A549 (cell line): Measurements from ENCODE around the gene TRMT61A. TPM values are rescaled to one million over a fixed set of nuclear protein-coding genes. Genes with fewer than 3 reads are reported as not detected.

Experiments used
- ATAC-seq, 2 experiments: fragments of 200-7000 bp in 1 of 2; fragments of >200 bp in 1 of 2; cut with Nextera tagmentation in 1 of 2; cut with Tn5 transposase in 1 of 2; 3 replicates each; pipeline versions ENCODE4 v1.8.0 to v1.9.1; 2018 to 2020; ENCODE audit warnings: mild to moderate bottlenecking in 1 of 2, moderate library complexity in 1 of 2
- CTCF ChIA-PET: fragments of 300-600 bp; sonication (Branson Sonifier 250); formaldehyde crosslinking; extraction: SDS; loops from one replicate; lab custom pipeline; 2021; ENCODE audit warnings: antibody characterized with exemption, inconsistent platforms; lab: Yijun Ruan, JAX
- POLR2A ChIA-PET: fragments of 350-600 bp; formaldehyde crosslinking; extraction: SDS; loops from one replicate; lab custom pipeline; 2021; ENCODE audit warnings: antibody characterized with exemption, inconsistent platforms; lab: Yijun Ruan, JAX
- DNase-seq, 2 experiments: peaks; one replicate each; pipeline versions ENCODE4 v3.0.0 to v3.0.0-alpha.2; 2011 to 2016; ENCODE audit warnings: low read depth in 1 of 2, low spot score in 1 of 2
- FAIRE-seq: peaks from 2 replicates; lab custom pipeline; 2011; peaks lifted over from hg19 to GRCh38; lab: Jason Lieb, UNC
- H3K27ac ChIP-seq, 2 experiments: fragments of >200 bp; sonication (Bioruptor Twin); formaldehyde crosslinking; 3 replicates each; pipeline ENCODE4 v1.5.1; 2016 to 2017
- H3K4me1 ChIP-seq: fragments of >200 bp; sonication (Bioruptor Twin); formaldehyde crosslinking; 3 replicates; pipeline ENCODE4 v1.6.1; 2016
- H3K4me2 ChIP-seq: fragments of >200 bp; sonication (Bioruptor Twin); formaldehyde crosslinking; 3 replicates; pipeline ENCODE4 v1.6.1; 2016
- H3K4me3 ChIP-seq: fragments of >200 bp; sonication (Bioruptor Twin); formaldehyde crosslinking; 3 replicates; pipeline ENCODE4 v1.5.1; 2016
- H3K9me3 ChIP-seq: fragments of >200 bp; sonication (Bioruptor Twin); formaldehyde crosslinking; 3 replicates; pipeline ENCODE4 v1.6.1; 2016
- JUNB ChIP-seq: fragments of >200 bp; sonication (Bioruptor Twin); formaldehyde crosslinking; IDR thresholded peaks from 2 replicates; pipeline ENCODE4 v1.6.1; 2016
- MYC ChIP-seq: IDR thresholded peaks from 2 replicates; pipeline ENCODE4 v1.6.1; 2012; ENCODE audit warnings: mild to moderate bottlenecking, inconsistent platforms, low read length, improper control_type of control experiment, borderline replicate concordance
- NPAS2 ChIP-seq: fragments of 250-450 bp; sonication (Bioruptor Pico); IDR thresholded peaks from 2 replicates; pipeline ENCODE4 v1.8.0; 2022; ENCODE audit warnings: mild to moderate bottlenecking, moderate library complexity, borderline replicate concordance
- RAD21 ChIP-seq, 2 experiments: fragments of >200 bp in 1 of 2; sonication (Bioruptor Twin) in 1 of 2; formaldehyde crosslinking in 1 of 2; IDR thresholded peaks in 1 of 2; conservative IDR thresholded peaks in 1 of 2; 2 replicates in 1 of 2; 3 replicates in 1 of 2; pipeline ENCODE4 v1.6.1; 2012 to 2018; ENCODE audit warnings: inconsistent platforms in 1 of 2
- RFX5 ChIP-seq: fragments of 450-650 bp; IDR thresholded peaks from 2 replicates; pipeline ENCODE4 v1.7.1; 2014; ENCODE audit warnings: antibody characterized with exemption, mild to moderate bottlenecking, moderate library complexity
- RNF2 ChIP-seq: fragments of 200-600 bp; sonication (generic); IDR thresholded peaks from 2 replicates; pipeline ENCODE4 v1.6.1; 2016; ENCODE audit warnings: low read depth, mild to moderate bottlenecking, antibody characterized with exemption, moderate library complexity, borderline replicate concordance
- SMC3 ChIP-seq: fragments of >200 bp; sonication (Bioruptor Twin); formaldehyde crosslinking; IDR thresholded peaks from 3 replicates; pipeline ENCODE4 v1.6.1; 2018; ENCODE audit warnings: inconsistent platforms
- ZC3H11A ChIP-seq: fragments of 450-650 bp; IDR thresholded peaks from 2 replicates; pipeline ENCODE4 v1.6.1; 2014; ENCODE audit warnings: antibody characterized with exemption, mild to moderate bottlenecking
- WGBS: methylation state at CpG from one replicate; pipeline ENCODE4 v1.1.6; 2017; ENCODE audit errors: missing lambda C conversion rate; 5-methylcytosine and 5-hydroxymethylcytosine counted together
- polyA plus RNA-seq, 4 experiments: library from polyadenylated mRNA; depleted of rRNA in 3 of 4; stranded (reverse); fragments of >200 nt; fragmentation: RNase III in 1 of 4; extraction: RNeasy Plus Mini Kit Qiagen cat#74134 plus additional on column Dnase treatment in 1 of 4; gene quantifications; 2 replicates in 3 of 4; 3 replicates in 1 of 4; pipeline ENCODE4 v1.2.3, GENCODE V29; 2011 to 2017
- TF ChIP-seq, protein P1 (sequence below): IDR thresholded peaks from 2 replicates; pipeline ENCODE4 v1.6.1; 2012; ENCODE audit warnings: low read depth, borderline replicate concordance
- TF ChIP-seq, protein P2 (sequence below): fragments of 200-600 bp; sonication (generic); IDR thresholded peaks from 2 replicates; pipeline ENCODE4 v1.6.1; 2016; ENCODE audit warnings: antibody characterized with exemption, mild to moderate bottlenecking, moderate library complexity
- TF ChIP-seq, protein P3 (sequence below): fragments of >200 bp; sonication (Bioruptor Twin); formaldehyde crosslinking; IDR thresholded peaks from 3 replicates; pipeline ENCODE4 v1.5.1; 2016

TRMT61A gene
- polyA plus RNA-seq, 2 of the 4 experiments (the other 2 are of a cell fraction), result 8.3 to 19.4 TPM

DNA sequence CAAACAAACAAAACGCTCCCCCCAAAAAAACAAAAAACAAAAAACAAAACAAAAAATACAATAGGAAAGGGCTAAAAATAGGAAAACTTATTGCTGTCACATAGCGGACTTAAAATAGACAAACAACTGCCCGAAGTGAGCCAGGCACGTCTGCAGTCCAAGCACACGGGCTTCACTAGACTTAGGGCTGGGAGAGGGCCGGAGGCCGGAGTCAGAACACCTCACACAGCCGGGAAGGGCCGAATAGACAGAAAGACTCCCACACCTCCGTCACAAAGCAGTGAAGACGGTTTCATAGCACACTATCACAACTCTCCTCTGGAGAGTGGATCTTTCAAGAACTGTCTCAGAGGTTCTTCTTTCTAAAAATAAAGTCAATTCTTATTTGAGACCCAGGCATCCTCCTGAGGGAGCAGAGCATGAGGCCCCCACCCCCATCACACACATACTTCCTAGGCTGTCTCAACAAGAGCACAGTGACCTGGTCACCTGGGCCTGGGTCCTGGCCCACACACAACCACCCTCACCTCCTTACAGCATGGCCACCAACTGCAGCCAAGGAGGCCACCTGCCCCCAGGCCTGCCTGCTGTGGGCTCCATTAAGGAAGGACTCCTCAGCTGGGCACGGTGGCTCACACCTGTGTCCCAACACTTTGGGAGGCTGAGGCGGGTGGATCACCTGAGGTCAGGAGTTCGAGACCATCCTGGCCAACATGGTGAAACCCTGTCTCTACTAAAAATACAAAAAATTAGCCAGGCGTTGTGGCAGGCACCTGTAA is 26.8 kb downstream of the TRMT61A start (continued):
- TF ChIP-seq, protein P1, sequence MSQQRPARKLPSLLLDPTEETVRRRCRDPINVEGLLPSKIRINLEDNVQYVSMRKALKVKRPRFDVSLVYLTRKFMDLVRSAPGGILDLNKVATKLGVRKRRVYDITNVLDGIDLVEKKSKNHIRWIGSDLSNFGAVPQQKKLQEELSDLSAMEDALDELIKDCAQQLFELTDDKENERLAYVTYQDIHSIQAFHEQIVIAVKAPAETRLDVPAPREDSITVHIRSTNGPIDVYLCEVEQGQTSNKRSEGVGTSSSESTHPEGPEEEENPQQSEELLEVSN, result no peak
- TF ChIP-seq, protein P2, sequence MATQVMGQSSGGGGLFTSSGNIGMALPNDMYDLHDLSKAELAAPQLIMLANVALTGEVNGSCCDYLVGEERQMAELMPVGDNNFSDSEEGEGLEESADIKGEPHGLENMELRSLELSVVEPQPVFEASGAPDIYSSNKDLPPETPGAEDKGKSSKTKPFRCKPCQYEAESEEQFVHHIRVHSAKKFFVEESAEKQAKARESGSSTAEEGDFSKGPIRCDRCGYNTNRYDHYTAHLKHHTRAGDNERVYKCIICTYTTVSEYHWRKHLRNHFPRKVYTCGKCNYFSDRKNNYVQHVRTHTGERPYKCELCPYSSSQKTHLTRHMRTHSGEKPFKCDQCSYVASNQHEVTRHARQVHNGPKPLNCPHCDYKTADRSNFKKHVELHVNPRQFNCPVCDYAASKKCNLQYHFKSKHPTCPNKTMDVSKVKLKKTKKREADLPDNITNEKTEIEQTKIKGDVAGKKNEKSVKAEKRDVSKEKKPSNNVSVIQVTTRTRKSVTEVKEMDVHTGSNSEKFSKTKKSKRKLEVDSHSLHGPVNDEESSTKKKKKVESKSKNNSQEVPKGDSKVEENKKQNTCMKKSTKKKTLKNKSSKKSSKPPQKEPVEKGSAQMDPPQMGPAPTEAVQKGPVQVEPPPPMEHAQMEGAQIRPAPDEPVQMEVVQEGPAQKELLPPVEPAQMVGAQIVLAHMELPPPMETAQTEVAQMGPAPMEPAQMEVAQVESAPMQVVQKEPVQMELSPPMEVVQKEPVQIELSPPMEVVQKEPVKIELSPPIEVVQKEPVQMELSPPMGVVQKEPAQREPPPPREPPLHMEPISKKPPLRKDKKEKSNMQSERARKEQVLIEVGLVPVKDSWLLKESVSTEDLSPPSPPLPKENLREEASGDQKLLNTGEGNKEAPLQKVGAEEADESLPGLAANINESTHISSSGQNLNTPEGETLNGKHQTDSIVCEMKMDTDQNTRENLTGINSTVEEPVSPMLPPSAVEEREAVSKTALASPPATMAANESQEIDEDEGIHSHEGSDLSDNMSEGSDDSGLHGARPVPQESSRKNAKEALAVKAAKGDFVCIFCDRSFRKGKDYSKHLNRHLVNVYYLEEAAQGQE, result no peak

DNA sequence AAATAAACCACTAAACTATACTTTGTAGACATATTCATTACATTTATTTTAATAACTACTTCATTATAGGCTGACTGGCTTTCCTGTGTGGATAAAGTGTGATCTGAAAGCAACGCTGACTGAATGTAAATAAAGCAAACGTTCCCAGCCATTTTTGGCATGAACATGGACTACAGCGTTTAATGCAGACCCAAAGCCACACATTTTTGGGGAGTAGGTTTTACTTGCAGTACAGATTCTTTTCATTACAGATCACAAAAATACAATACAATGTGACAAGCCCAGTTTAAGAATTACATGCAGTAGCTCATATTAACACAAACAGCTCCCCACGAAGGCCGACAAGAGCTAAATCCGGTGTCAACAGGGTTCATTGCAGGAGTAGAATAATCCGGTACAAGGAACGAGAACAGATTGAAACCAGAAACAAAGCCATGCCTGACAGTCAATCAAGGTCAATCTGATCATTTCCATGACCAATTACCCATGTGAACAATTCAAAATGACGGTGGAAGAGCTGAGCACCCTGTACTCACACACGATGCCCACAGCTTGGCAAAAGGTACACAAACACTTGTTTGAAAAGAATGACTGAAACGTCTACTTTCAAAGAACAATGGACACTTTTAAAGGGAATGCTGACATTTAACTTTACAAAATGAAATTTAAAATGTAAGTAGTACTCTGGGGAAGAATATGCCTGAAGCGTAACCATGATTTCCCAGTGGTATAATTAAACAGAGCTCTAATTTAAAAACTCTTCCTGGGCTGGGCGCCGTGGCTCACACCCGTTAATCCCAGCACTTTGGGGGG is 28.2 kb downstream of the TRMT61A start:
- FAIRE-seq (no peak), ATAC-seq (no peak), DNase-seq (no peak)
- CTCF ChIA-PET, result interaction anchor here (1.4 to 9.1 kb wide), 5 partner anchors 10 to 38 kb away, joined by 3 to 100 read pairs (median 8); no protein-coding TSS in a partner anchor
- H3K4me3 ChIP-seq, result no peak overlapping the region
- POLR2A ChIA-PET, result no interaction called here
- WGBS, result 81% methylated on average over 15 of the region's 15 CpGs
- H3K27ac ChIP-seq, result no peak overlapping the region
- TF ChIP-seq RAD21 (conservative IDR thresholded peaks at IDR 0.05 in 1 of 2, IDR thresholded peaks at IDR 0.05 in 1 of 2), result no peak
- TF ChIP-seq MYC, result no peak
- TF ChIP-seq, protein P3, sequence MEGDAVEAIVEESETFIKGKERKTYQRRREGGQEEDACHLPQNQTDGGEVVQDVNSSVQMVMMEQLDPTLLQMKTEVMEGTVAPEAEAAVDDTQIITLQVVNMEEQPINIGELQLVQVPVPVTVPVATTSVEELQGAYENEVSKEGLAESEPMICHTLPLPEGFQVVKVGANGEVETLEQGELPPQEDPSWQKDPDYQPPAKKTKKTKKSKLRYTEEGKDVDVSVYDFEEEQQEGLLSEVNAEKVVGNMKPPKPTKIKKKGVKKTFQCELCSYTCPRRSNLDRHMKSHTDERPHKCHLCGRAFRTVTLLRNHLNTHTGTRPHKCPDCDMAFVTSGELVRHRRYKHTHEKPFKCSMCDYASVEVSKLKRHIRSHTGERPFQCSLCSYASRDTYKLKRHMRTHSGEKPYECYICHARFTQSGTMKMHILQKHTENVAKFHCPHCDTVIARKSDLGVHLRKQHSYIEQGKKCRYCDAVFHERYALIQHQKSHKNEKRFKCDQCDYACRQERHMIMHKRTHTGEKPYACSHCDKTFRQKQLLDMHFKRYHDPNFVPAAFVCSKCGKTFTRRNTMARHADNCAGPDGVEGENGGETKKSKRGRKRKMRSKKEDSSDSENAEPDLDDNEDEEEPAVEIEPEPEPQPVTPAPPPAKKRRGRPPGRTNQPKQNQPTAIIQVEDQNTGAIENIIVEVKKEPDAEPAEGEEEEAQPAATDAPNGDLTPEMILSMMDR, result no peak
- no peak overlapping the region for H3K4me2 ChIP-seq
- H3K4me1 ChIP-seq, result peaks cover 36% of the 10 kb centered on the region
- no peaks in the 10 kb centered on the region for H3K9me3 ChIP-seq

DNA sequence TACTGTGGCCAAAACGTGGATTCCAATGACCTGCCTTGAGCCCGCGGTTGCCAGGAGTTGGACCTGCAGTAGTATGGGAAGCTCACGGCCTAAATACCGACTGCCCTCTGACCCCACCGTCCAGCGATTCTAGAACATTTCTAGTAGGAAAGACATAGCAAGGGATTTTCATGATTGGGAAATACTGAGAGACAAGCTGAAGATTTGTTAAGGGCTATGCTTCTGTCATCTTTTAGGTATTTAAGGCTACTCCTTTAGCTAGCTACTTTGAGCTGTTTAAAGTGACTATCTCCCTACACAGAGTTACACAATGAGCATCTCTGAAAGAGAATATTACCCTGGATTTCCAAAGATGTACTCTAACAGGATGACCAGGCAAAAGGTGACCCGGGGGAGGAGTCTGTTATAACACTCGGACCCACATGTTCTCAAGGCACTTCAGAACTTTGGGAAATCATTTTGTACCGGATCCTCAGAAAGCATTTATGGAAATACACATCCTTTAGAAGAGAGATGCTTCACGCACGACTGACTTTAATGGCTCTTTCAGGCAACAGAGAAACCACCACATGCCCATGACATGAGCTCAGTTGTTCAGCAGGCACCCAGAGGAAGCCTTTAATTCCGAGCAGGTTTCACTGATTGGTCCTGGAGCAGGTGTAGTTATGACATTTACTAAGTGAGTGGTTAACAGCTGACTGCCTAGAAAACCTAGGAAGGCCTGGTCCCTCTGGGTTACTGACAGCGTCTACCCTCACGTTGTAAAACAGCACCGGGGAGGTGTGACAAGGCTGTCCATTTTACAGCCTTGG is 29.3 kb downstream of the TRMT61A start:
- Histone ChIP-seq H3K4me3 (no peak overlapping the region), H3K27ac (no peak overlapping the region), H3K4me1 (peaks cover 27% of the 10 kb centered on the region), H3K4me2 (no peak overlapping the region), H3K9me3 (no peaks in the 10 kb centered on the region)
- FAIRE-seq (no peak), ATAC-seq (no peak), DNase-seq (no peak)
- 89% methylated on average over 16 of the region's 16 CpGs for WGBS
- ChIA-PET CTCF (interaction anchor here (1.4 to 9.1 kb wide), 6 partner anchors 9 to 58 kb away, joined by 3 to 100 read pairs (median 7); no protein-coding TSS in a partner anchor), POLR2A (no interaction called here)
- no peak for TF ChIP-seq ZC3H11A

DNA sequence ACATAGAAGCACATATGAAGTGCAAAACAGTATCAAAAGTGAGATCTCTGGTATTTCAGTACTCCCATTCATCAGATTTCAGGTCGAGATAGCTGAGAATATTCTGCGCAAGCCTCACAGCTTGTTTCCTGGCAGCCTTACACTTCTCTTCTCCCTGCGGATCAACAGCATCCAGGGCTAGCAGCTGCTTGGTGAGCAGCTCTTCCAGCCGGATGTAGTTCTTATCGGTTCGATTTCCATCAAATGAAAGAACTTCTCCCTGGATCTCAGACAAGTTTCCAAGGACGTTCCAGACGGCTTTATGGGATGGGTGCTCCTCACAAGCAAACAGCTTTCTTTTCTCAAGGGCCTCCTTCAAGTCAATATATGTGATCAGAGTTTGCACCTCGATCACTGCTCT is 30.8 kb downstream of the TRMT61A start:
- no peaks in the 10 kb centered on the region for H3K9me3 ChIP-seq
- TF ChIP-seq SMC3, result no peak
- no peak for TF ChIP-seq RFX5
- no peak for TF ChIP-seq MYC
- TF ChIP-seq NPAS2 (CRISPR knock-in tag), result no peak
- no peak for TF ChIP-seq JUNB
- no peak for TF ChIP-seq RNF2
- TF ChIP-seq, all 56 proteins: peak for 0
- Histone ChIP-seq H3K4me3 (no peak overlapping the region), H3K4me1 (peaks cover 37% of the 10 kb centered on the region), H3K27ac (no peak overlapping the region), H3K4me2 (no peak overlapping the region)
- no peak for FAIRE-seq
- ATAC-seq, result no peak
- POLR2A ChIA-PET, result no interaction called here
- 91% methylated on average over 9 of the region's 9 CpGs for WGBS
- CTCF ChIA-PET, result interaction anchor here (6.8 to 9.1 kb wide), 2 partner anchors 12 to 40 kb away, joined by 52 to 100 read pairs; no protein-coding TSS in a partner anchor
- no peak for DNase-seq
